GM15510 (cell line): Measurements from ENCODE around the gene SLC24A3.

Experiments
- POLR2A ChIP-seq: IDR thresholded peaks from 3 replicates; pipeline ENCODE4 v1.6.1; 2011; ENCODE audit warnings: borderline replicate concordance; ENCODE audit not compliant: insufficient read length; ENCODE audit errors: extremely low read depth

SLC24A3 gene

GRCh38 chr20:19382386-19383340 is 170.2 kb downstream of the SLC24A3 start:
- TF ChIP-seq POLR2A: no peak

GRCh38 chr20:19384940-19385339 is 172.5 kb downstream of the SLC24A3 start:
- TF ChIP-seq POLR2A: no peak

GRCh38 chr20:19387251-19387650 is 174.8 kb downstream of the SLC24A3 start:
- no peak for TF ChIP-seq POLR2A

GRCh38 chr20:19392344-19393130 is 180.1 kb downstream of the SLC24A3 start:
- TF ChIP-seq POLR2A: no peak

GRCh38 chr20:19396460-19397081 is 184.1 kb downstream of the SLC24A3 start:
- TF ChIP-seq POLR2A: no peak

- TF ChIP-seq POLR2A: no peak
These were observed 184.8 kb downstream of the SLC24A3 start for GRCh38 chr20:19397226-19397625.

GRCh38 chr20:19397666-19398065 is 185.2 kb downstream of the SLC24A3 start:
- TF ChIP-seq POLR2A: no peak

GRCh38 chr20:19401096-19401495 is 188.7 kb downstream of the SLC24A3 start:
- no peak for TF ChIP-seq POLR2A

- TF ChIP-seq POLR2A: no peak
These were observed 191.1 kb downstream of the SLC24A3 start for GRCh38 chr20:19403549-19403948.

GRCh38 chr20:19404826-19405225 is 192.4 kb downstream of the SLC24A3 start:
- TF ChIP-seq POLR2A: no peak

- TF ChIP-seq POLR2A: no peak
These were observed 193.5 kb downstream of the SLC24A3 start for GRCh38 chr20:19405958-19406357.

- no peak for TF ChIP-seq POLR2A
These were observed 193.9 kb downstream of the SLC24A3 start for GRCh38 chr20:19406381-19406780.

- no peak for TF ChIP-seq POLR2A
These were observed 194.8 kb downstream of the SLC24A3 start for GRCh38 chr20:19407196-19407595.

GRCh38 chr20:19407736-19408135 is 195.3 kb downstream of the SLC24A3 start:
- TF ChIP-seq POLR2A: no peak

- TF ChIP-seq POLR2A: no peak
These were observed 196.5 kb downstream of the SLC24A3 start for GRCh38 chr20:19408971-19409370.
